GM12874 (cell line): ENCODE data around the gene RO60.

Experiments used
- TF ChIP-seq, protein P1 (sequence below): IDR thresholded peaks from 2 replicates; pipeline ENCODE4 v1.5.1; 2011; ENCODE audit warnings: low read depth, mild to moderate bottlenecking, control low read depth, low read length, moderate library complexity; ENCODE audit not compliant: insufficient read depth

RO60 gene

DNA sequence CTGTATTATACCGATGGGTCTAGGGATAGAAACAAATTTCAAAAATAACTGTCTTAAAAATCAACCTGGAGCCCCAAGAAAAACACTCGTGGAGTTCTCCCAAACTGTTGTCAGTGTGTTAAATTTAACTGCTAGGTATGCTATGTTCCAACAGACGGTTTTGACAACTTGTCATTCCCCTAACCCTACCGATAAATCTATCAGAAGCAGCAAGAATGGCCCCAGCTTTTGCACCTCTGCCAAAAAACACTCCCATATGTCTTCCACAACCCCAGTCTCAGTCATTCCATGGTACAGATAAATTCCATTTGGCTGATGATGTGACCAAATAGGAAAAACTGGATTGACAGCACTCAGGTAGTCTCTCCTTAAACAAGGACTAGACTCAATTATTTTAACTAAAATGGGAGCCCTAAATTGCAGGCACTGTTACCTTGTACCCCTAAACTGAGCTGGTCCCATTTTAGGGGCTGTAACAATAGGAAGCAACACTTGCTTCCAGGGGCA lies 5.2 kb upstream of the RO60 start:
- TF ChIP-seq, protein P1, sequence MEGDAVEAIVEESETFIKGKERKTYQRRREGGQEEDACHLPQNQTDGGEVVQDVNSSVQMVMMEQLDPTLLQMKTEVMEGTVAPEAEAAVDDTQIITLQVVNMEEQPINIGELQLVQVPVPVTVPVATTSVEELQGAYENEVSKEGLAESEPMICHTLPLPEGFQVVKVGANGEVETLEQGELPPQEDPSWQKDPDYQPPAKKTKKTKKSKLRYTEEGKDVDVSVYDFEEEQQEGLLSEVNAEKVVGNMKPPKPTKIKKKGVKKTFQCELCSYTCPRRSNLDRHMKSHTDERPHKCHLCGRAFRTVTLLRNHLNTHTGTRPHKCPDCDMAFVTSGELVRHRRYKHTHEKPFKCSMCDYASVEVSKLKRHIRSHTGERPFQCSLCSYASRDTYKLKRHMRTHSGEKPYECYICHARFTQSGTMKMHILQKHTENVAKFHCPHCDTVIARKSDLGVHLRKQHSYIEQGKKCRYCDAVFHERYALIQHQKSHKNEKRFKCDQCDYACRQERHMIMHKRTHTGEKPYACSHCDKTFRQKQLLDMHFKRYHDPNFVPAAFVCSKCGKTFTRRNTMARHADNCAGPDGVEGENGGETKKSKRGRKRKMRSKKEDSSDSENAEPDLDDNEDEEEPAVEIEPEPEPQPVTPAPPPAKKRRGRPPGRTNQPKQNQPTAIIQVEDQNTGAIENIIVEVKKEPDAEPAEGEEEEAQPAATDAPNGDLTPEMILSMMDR: no peak

DNA sequence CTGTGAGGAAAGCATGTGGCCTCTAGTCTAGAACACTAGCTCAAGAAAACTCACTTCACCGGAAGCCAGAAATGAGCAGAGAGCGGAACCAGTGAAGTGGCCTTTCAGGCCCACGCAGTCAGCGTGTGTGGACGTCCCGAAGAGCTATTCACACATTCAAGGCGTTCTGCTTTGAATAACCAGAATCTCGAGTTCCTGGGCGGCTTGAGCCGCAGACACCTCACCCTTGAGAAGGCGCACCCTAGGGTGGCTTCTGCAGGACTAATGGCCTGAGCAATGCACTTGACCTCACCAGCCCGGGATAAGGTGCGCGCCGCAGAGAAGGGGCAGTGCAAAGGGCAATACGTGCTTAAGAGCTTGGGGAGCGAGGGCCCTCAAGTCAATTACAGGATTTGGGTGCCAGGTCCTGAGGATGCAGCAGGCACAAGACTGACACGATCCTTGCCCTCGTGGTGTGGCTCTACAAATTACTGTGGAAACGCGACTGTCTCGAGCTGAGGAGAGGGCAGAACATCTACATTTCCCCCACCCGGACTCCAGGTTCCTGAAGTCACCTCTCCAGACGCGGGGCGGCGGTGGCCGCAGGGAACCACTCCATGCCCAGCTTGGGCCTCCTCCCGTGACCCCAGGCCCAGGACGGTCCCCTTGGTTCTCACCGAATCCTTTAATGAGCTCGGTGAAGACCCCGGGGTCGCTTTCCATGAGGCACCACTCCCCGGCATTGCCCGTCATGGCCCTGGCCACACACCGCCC lies 707 bp upstream of the RO60 start:
- TF ChIP-seq, protein P1: no peak

DNA sequence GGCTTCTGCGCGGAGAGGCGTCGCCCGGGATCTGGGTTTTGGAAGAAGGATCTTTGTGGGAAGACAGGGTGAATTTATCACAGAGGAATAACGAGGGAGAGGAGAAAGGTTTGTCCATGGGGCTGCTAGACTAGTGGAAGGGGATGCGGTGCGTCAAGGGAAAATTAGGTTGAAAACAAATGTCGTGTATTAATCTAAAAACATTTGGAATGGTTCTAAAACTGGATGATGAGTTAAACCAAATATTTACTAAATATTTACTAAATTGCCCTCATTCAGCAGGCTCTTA lies 647 bp downstream of the RO60 start:
- TF ChIP-seq, protein P1: no peak

DNA sequence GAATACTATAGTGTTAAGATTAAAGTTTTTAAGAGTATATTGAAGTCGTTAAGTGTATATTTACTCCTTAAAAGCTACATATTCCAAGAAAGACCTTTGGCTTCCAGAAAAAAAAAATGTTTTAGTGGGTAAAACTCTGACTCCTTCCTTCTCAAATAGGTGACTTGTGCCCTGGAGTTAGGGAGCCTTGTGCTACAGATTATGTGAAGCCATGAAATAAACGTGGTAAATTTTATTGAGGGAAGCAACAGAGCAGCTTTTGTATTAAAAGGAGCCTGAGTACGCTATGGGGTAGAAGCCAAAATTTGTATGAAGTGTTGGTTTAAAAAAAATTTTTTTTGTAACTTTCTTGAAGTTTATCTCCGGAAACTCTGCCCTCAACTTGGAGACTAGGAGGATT lies 994 bp downstream of the RO60 start:
- TF ChIP-seq, protein P1: no peak

DNA sequence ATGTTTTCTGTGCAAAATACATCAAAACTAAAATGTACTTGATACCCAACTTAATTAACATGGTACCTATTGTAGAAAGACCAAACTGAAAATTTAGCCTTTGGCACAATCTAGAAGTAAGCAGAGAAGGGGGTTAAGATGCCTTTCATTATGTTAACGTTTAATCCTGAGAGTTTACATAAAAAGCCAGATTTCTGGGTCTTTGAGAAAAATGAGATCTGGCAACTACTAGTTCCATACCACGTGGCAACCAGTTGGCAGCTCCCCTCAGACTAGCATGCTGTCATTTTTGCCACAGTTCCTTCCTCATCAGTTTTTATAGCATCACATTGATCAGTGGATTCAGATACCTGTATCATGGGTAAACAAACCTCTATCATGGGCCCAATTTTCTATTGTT lies 1.5 kb downstream of the RO60 start:
- TF ChIP-seq, protein P1: no peak

DNA sequence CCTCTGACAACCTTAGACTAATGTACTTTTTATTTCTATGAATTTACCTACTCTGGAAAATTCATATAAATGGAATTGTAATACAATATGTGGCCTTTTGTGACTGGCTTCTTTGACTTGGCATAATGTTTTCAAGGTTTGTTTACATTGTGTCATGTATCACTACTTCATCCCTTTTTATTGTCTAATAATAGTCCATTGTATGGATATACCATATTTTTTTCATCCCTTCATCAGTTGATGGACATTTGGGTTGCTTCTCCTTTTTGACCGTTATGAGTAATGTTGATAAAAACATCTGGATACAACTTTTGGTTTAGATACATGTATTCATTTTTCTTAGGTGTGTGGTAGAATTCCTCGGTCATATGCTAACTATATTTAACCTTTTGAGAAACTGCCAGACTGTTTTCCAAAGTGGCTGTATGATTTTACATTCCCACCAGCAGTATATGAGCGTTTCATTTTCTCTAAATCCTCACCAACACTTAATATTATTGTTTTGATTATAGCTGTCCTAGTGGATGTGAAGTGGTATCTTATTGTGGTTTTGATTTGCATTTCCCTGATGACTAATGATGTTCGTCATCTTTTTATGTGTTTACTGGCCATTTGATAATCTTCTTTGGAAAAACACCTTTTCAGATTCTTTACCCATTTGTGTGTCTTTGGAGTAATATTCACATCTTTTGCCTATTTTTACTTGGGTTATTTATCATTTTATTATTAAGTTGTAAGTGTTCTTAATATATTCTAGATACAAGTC lies 3.5 kb downstream of the RO60 start:
- TF ChIP-seq, protein P1: no peak

DNA sequence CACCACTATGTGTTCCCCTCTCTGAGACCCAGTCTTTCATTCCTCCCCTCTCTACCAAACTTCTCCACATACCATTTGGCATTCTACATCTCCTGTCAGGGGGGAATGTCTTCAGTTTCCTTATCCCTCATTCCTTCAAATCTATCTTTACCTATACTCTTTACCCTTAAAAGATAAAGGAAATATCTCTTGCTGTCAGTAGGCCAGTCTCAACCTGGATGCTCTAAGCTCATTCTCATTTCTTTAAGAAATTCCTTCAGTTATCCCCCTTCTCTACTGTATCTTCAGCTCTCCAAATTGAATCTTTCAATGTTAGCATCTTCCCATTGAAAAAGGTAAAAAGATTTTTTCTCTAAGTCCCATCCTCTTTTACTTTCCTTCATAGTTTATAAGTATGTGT lies 6.5 kb downstream of the RO60 start:
- TF ChIP-seq, protein P1: no peak
